Hematopoietic multipotent progenitor cell treated with erythropoietin and hydrocortisone succinate and interleukin-3 and kit ligand, for 4 days (in vitro differentiated cells): ENCODE measurements around the gene TJP1.
"Not testable (repeated sequence)": the region's sequence is repeated elsewhere in the genome, so short reads cannot be mapped to it uniquely, and the experiment has no call there.

ENCODE experiments used
- DNase-seq: peaks from one replicate; pipeline ENCODE4 v3.0.0-alpha.2; 2015

TJP1 gene

DNA sequence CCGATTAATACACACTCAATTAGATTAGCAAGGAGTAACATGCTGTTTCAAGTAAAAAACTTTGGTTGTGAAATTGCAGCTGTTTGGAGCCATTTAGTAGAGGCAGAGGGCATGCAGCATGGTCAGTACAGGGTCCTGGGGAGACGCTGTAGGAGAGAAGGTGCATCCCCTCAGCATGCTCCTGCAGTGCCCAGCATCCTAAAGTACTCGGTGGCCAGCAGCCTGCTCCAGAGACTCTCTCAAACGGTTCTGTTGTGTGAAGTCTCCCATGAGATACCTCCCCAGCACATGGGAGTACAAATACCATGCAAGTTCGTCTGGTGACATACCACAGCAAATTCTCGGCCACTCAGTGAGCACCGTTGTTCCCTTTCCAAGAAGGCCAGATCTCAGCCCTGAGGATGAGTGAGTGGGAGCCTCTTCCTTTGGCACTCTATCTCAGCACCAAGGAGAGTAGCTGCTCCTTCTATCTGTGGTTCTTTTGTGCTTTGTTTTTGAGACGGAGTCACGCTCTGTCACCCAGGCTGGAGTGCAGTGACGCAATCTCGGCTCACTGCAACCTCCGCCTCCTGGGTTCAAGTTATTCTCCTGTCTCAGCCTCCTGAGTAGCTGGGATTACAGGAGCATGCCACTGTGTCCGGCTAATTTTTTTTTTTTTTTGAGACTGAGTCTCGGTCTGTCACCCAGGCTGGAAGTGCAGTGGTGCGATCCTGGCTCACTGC lies 72.7 kb downstream of the TJP1 start:
- no peak for DNase-seq

DNA sequence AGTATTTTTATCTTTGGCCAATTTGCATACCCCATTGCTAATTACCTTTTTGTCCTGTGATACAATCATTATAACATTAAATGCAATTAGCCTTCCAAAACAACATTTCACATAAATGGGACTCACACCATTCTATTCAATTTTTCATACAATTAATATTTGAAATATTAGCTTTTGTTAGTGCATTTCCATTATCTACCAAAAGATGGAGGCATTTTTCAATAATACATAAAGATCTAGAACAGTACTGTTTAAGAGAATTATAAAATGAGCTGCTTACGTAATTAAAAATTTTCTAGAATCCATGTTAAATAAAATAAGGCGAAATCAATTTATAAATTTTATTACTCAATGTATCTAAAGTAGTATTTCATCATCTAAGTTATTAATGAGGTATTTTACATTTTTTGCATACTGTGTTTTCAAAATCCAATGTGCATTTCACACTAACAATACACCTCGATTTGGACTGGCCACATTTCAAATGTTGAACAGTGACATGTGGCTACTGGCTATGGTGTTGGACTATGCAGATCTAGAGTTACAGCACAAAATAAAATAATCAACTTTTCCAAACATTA lies 74.3 kb downstream of the TJP1 start:
- peak; percentile 35 for DNase-seq

DNA sequence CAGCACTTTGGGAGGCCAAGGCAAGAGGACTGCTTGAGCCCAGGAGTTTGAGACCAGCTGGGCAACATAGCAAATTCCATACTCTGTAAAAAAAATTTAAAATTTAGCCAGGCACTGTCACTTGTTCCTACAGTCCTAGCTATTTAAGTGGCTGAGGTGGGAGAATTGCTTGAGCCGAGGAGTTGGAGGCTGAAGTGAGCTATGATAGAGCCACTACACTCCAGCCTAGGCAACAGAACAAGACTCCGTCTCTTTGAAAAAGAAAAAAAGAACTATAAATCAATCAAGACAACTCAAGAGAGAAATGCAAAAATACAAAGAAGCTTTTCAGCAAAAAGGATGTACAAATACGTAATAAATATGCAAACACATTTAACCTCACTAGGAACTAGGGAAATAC lies 78.8 kb downstream of the TJP1 start:
- DNase-seq = no peak

DNA sequence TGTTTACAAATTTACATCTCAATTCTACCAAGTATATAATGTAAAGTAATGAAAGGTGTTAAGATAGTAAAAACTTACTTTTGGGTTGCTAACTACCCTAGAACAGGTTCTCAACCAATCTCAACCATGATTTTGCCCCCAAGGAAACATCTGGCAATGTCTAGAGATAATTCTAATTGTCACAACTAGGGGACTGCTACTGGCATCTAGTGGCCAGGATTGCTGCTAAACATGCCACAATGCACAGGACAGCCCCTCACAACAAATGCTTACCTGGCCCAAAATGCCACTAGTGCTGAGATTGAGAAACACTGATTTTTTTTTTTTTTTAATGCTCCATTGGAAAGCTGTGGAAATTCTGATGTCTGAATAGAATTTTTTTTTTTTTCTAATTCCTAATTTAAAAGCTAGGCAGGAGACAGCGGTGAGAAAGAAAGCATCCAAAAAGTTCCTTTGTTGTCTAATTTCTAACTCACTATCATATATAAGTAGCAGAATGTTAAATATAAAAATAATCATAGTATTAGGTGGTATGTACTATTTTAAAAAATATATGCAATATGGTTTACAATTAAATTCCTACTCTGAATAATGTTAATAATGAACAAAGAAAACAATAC lies 81.5 kb downstream of the TJP1 start:
- DNase-seq = peak; percentile 33

DNA sequence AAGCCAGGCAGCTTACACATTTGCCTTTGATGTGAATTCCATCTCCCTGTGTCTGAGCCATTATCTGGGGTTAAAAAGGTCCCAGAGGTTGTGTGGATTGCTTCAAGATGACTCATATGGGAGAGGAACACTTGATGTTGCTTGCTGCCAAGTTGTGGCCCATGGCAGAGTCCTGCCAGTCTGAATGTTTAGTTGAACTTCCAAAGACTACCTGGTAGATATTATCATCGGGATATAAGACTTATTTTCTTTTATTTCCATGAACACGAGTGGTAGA lies 85.6 kb downstream of the TJP1 start:
- no peak for DNase-seq

DNA sequence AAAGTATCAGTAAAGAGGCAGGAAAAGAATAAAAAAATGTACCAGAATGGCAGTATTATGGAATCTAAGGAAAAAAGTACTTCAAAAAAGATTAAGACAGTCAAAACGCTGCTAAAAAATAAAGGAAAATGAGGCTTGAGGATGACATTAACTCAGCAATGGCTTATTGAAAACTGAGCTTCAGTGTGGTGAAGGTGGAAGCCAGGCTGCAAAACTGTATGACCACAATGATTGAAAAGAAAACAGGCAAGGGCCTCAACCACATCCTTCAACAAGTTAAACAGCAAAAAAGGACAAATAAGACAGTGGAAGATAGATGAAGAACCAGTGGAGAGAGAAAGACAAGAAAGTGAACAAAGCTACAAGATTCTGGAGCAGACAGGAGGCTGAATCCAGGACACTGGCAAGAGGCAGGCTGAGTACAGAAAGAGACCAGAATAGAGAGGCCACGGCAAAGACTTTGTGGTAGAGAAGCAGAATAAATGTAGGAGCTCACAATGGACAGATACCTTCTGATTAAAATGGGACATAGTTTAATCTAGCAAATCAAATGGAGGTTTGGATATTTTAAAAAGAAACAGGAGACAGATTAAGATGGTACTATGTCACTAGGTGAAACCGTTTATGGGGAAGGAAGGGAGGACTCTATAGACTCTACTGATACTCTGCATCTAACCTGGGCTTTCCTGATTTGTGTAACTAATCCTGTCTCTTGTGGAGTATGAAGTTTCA lies 86.1 kb downstream of the TJP1 start:
- no peak for DNase-seq

DNA sequence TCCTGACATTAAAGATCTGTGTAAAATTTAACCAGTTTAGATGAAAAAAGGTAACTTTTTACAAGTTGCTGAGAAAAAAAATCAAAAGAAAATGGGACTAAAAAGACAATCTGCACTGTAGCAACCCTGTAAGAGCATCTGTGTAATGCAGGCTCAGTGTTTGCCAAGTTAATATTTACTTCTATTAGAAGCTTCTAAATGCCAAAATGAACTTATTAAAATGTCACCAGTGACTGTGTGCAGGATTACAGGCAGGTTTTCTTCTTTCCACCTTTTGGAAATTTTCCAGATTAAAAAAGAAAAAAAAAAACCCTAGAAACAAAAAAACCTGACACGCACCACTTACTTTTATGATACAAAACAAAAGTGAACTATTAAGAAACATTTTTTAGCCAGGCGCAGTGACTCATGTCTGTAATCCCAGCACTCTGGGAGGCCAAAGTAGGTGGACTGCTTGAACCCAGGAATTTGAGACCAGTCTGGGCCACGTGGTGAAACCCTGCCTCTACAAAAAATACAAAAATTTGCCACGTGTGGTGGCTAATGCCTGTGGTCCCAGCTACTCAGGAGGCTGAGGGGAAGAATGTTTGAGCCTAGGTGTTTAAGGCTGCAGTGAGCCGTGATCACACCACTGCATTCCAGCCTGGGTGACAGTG lies 87.2 kb downstream of the TJP1 start:
- DNase-seq = no peak

DNA sequence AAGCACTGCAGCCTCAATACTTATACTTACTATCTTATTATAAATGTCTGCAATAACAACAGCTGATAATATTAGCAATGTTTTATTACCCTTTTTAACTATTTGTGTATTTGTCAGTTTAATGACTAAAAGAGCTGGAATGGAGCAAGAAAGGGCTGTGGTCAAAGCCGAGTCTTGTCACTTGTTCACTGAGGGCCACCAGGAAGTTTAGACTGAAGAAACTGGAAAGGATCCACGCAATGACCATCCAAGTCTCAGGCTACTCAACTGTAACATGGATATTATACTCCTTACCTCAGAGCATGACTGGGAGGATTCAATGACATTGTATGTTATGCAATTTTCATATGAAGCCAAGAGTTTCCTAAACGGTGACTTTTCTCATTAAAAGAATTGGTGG lies 90.4 kb downstream of the TJP1 start:
- no peak for DNase-seq

DNA sequence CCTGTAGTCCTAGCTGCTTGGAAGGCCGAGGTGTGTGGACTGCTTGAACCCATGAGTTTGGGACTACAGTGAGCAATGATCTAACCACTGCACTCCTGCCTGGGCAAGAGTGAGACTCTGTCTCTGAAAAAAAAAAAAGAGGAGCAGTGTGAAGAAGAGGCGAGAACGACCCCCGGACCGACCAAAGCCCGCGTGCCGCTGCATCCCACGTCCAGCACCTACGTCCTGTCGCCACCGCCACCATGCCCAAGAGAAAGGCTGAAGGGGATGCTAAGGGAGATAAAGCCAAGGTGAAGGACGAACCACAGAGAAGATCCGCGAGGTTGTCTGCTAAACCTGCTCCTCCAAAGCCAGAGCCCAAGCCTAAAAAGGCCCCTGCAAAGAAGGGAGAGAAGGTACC lies 91.8 kb downstream of the TJP1 start:
- DNase-seq = not testable (repeated sequence)

DNA sequence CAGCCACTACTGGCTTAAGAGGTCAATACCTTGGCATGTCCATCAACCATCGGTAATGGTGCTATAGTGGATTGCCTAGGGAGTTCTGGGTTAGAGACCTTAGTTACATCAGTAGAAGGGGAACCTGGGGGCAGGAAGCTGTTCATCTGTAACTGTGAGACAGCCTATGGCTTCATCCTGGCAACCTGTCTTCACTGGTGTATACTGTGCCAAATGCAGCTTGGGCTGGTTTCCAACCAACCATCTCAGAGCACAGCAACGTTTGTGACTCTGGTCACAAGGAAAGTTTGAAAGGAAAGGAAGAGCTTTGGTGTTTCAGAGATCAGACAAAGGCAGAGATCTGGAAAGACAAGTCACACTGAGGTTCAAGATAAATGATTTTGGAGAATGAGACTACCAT lies 93.8 kb downstream of the TJP1 start:
- DNase-seq = no peak

DNA sequence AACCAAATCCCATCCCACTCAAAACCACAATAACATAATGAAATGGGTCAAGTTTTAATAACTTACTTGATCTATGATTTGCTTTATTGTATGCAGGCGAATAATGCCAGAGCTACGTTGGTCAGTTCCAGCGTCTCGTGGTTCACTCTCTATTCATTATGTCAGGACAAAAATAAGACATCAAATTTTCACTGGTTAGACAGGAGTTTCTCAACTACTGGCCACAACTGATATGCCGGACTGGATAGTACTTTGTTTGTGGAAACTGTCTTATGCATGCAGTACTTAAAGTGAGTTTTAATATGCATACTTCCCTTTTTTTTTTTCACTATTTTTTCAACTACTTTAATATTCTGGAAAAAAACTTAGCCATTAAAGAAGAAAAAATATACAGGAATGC lies 94.4 kb downstream of the TJP1 start:
- no peak for DNase-seq

DNA sequence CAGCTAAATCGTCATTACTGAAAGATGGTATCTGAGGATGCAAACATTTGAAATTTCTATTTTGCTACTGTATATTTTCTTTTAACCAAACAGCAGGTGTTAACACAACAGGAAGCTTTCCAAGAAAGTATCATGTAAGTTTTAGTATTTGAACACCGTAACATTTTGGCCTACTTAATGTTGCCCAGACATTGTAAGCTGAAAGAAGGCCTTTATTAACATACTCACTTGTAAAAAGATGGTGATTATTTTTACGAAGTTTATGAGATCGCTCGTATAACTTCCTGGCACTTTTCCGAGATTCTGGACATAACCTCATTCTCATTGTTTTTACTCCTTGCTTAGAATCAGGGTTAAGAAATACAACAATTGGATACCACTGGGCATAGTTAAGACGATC lies 95.7 kb downstream of the TJP1 start:
- no peak for DNase-seq

DNA sequence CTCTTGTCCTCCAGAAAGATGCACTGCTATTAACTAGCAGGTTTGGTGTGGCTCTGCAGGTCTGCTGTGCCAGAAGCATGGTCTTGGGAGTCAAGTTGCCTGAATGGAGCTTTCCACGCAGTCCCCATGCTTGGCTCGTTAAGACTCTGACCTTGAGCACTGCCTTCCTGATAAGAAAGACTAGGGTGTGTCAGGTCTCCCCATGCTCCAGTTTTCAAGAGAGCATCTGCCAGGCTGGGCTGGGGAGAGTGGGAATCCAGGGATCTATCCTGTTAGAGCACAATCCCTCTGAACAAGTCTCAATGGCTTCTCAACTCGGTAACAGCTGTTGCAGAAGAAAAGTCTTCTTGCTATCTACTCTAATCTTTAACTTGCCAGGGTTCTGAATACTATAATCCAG lies 98.2 kb downstream of the TJP1 start:
- no peak for DNase-seq

DNA sequence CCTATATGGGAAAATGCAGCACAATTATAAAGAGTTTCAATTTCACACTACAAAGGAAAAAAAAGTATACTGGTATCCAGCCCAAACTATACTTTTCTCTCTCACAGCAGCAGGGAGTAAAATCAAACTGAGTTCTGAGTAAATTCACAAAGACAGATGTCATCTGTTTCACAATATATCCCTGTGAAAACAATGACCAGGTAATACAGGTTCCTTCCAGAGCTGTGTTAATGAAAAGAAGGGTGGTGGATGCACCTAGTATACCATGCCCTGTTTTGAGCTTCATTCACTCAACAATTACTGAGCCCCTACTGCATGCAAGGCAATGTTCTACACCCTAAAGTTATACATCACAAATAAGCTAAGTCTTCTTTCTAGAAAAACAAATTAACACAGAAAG lies 108.5 kb downstream of the TJP1 start:
- DNase-seq = no peak

DNA sequence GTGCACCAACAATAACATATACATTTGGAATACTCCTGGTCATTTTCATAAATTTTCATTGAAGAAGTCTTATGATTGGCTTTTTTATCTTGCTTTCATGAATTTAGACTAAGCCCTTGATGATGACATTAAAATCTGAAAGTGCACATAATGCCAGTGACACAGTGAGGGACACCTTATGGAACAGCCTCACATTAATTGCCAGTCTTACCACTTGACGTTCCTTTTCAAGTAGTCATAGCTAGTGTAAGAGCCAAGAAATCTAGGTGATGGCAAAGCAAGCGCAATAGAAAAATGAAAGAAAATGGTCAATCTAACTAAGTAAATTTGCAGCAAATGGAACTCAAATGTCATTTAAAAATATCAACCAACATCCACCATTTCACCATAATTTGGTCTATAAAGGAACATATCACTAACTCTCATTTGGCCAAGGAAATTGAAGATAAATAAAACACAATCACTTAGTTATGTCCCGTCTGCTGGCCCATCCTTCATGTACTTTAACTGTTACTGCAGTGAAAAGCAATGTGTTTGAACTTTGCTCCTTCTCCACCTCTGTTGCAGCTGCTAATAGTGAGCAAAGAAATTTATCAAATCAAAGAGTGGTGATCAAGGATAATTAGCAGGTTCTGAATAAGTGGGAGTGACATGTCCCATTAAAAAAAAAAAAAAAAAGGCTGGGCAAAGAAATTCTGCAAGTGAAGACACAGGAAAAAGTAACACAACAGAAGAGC lies 110.0 kb downstream of the TJP1 start:
- DNase-seq = no peak

DNA sequence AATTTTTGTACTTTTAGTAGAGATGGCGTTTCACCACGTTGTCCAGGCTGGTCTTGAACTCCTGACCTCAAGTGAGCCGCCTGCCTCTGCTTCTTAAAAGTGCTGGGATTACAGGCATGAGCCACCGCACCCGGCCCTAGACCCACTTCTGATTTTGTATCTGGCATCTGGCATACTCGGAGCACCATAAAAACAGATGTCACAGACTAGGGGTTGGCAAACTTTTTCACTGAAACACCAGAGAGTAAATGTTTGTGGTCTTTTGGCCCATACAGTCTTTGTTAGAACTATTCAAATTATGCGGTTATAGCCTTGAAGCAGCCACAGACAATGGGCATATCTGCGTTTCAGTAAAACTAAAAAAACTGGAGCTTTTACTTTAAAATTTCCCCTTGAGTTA lies 110.7 kb downstream of the TJP1 start:
- DNase-seq = no peak

DNA sequence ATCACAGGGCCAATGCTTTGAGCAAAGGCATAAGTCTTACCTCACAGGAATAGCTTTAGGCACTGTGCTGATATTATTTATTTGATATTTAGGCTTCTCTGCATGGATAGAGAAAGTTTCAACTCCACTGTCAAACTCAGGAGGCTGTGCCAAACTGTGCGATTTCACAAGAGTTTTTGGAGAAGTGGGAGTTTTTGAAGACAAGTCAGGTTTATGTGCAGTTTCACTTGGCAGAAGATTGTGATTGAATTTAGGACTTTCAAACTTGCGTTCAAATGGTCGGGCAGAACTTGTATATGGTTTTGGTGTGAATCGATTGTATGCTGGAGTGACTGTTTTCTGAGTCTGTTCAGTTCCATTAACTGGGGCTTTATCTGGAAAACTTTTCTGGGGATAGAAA lies 113.7 kb downstream of the TJP1 start:
- DNase-seq = no peak

DNA sequence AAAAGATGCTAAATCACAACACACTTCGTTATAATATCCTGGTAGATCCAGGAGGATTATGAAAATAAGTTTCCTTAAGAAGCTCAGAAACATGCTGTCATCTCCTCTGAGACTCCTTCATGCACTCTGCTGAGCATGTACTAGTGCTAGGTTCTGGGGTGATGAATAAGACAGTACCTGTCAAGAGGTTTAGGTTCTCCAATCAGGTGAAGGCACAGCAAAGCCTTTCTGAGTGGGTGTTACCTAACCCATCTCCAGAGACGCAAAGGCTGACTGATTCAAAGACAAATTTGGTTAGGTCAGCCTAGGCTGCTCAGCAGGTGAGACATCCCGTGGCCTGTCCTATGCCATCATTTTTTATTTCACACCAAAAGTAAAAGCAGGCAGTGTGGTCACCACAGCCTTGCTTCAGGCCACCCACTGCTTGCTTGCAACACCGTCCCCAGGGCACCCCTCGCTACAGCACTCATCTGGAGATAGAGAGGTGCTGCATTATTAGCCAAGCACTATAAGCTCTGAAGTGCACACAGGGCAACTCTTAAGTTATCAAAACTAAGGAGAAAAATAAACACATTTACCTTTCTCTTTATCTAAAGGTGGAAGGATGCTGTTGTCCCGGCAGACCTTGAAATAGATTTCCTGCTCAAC lies 117.2 kb downstream of the TJP1 start:
- no peak for DNase-seq

DNA sequence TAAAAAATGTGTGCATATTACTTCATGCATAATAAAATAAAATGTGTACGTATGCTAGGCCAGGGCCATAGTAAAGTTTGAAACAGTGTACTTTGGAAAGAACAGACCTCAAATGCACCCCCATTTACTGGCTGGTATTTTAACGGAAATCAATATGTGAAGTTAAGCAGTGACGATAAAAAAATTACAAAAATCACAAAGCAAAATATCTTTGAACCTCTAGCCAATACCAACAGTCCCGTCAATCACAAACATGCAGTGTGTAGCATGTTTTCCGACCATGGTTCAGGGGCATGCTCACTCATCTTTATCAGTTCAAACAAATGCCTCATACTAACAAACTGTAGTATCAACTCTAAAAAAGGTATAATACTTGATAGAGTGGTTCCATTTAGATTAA lies 121.1 kb downstream of the TJP1 start:
- no peak for DNase-seq

DNA sequence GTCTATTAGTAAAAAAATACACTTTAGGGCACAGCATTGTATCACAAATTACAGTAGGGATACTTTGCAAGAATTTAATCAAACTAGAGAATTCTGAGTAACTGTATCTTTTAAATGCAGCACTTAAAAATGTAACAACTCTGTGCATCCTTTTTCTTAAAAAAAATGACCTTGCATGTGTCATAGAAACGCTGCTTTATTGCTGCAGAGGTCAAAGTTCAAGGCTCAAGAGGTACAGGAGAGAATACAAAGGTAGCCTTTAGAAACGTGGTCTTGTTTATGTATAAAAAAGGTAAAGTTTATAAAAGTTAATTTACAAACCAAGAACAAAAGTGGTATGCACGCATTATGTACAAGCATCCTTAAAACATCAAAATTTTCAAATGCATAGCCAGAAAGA lies 122.0 kb downstream of the TJP1 start:
- no peak for DNase-seq

DNA sequence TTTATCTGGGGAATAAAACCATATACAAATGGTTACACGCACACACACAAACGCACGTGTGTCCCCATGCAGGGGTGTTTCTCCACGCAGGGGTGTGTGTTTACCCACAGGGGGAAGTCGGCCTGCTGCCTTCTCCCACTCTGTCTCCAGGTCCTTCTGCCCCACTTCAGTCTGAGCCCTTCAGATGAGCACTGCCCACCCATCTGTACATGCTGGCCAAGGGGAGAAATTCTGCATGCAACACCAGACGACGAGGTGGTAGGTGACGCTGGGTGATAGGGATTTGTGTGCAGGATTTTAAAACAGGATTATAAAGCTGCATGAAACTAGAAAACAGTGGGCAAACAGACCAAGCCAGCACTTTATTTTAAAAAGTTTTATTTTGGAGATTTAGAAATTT lies 122.5 kb downstream of the TJP1 start:
- DNase-seq = no peak

DNA sequence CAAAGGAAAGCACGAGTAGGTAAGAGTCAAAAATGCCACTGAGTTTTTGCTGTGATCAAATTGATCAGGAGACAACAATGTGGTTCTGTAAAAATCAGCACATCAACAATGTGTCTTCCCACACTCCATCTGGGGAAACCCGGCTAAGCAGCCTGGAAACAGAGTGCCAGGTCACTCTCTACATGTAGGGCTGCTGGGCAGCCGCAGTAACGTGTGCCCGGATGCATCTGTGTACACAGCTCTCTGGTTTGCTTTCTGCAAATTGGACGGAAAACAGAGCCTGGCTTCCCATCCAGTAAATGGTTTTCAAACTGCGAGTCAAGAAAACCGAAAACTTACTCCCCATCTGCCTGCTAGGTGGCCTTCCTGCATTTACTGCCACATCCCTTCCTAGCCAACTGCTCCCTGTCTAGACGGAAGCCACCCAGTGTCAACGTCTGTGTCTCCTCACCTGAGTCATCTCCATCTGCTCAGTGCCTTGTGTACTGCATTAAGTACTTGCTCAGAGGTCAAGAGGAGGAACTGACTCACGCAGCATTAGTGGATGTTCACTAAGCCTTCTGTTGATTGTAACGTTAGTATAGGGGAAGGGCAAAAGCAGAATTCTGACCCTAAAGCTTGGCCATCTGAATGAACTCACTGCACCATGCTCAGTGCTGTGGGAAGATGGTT lies 124.1 kb downstream of the TJP1 start:
- no peak for DNase-seq
